ENCODE data around the gene LAMP2.
A peak's percentile ranks its signal among the peaks of the same experiment; 100 is the strongest.

LAMP2 gene

DNA sequence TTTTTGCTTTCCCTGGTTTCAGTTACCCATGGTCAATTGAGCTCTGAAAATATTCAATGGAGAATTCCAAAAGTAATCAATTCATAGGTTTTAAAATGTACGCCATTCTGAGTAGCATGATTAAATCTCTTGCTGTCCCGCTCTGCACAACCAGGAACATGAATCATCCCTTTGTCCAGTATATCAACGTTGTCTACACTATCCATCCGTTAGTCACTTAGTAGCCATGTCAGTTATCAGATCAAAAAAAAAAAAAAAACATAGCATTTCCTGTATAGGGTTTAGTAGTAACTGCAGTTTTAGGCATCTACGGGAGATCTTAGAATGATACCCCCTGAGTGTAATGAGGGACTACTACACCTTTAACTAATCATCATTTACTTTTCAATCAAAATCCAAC, 15.1 kb downstream of the LAMP2 start:
- DNase-seq = no peak

DNA sequence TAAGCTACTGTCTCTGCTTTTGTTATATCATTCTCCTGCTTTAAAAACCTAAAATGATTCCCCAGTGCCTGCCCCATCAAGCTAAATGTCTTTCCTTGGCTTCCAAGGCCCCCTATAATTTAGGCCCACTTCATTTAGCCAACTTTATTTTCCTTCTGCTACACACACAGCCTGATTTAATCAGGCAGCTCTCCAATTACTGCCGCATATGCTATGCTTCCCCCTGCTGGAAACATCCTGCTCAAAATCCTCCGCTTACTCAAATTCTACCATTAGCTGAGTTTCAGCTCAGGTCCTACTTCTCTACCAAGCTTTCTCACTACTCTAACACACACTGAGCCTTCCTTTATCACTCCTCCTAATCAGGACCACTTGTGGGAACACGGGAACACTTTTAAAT, 17.0 kb downstream of the LAMP2 start:
- no peak for DNase-seq

DNA sequence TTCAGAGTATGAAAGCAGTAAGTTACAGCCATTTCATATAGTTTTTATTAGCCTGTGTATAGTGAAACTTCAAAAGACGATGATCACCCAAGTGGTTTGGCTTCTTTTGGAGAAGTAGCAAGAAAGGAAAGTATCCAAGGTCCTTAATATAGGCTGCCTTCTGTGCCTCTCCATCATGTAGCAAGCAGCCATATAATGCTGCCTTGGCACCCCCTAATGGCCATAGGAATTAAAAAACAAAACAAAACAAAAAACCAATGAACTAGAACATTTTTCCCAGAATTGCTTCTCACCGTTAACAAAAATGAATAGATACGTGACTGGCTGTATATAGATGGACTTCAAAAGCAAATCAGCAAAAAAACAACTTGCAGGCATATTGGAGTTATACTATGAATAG, 18.9 kb downstream of the LAMP2 start:
- DNase-seq = no peak

DNA sequence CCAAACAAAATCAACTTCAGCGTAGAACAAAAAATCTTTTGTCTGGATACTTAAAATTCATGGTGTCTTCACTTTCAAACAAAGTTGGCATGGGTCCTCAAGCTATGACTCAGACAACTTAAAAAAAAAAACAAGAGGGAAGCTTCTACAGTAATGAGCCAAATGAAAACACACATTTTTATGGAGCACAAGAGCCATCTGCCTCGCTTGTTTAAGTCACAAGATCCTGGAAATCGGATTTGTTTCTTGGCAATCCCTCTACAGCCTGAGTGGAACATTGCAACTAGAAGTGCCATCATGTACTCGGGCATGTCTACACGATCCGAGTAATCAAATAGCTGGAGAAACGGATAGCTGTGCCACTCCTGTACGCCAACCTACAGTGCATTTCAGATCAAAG, 22.6 kb downstream of the LAMP2 start:
- no peak for DNase-seq

GRCh38 chrX:120439921-120440320, 29.2 kb downstream of the LAMP2 start:
- DNase-seq = no peak

DNA sequence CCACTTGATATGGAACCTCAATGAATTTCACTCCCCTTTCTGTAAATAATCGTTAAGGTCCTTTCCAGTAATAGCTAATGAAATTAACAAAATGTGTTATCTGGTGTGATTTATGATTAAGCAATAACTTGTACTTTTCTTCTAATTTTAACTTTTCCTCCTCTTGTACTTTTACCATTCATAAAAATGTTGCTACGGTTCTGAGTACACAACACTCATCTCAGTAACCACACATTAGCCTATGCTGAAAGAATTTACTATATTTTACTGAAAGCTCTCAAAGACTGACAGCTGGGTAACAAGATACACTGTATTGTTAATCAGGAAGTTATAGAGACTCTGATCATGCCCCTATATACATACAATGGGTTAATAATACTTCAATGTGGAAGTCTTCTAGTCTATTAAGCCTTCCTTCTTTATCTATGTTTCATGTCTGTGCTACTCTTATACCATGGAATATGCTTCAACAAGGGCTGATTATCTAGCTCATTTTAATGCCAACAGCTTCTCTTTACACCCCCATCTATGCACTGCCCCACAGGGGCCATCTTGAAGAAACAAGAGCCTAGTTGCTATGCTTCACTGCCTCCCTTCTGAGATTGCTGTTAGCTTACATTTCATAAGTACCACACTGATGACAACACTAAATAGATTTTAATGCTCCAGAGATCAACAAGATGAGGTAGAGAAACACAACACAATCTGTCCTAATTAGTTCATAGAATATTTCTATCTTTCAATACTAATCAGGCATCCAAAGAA, 39.1 kb downstream of the LAMP2 start:
- peak; percentile 2 for DNase-seq

DNA sequence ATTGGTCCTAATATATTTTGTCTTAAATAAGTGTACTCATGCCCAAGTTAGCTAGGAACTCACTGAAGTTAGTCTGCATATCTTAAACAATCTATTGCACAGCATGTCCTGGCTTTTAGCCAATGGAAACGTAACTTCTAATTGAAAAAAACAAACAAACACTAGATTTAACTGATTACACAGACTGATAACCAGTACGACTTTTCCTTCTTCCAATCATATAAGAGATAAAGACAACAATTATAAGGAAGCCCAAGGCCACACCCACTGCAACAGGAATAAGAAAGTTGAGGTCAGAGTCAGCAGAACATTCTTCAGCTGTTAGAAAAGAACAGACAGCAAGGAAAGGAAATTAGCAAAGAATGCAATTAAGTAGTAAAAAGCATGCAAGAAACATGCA, 40.8 kb downstream of the LAMP2 start:
- no peak for DNase-seq

DNA sequence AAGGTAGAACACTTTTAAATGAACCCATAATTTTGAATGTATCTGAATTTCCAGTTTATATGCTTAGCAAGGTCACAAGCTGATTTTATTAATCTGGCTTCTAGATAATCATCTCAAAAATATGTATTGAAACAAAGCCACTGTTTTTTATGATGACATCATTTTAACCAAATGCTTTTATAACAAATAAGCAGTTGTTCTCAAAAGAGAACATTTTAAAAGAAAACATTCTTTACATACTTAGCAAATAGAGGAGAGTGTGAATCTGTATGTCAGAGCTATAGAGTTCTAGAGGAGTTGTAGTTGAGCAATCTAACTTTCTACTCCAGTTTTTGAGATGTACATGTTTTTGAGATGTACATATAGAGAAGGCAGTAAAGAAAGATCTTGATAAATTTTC, 42.5 kb downstream of the LAMP2 start:
- DNase-seq = no peak

GRCh38 chrX:120419463-120419862, 49.6 kb downstream of the LAMP2 start:
- DNase-seq = no peak

DNA sequence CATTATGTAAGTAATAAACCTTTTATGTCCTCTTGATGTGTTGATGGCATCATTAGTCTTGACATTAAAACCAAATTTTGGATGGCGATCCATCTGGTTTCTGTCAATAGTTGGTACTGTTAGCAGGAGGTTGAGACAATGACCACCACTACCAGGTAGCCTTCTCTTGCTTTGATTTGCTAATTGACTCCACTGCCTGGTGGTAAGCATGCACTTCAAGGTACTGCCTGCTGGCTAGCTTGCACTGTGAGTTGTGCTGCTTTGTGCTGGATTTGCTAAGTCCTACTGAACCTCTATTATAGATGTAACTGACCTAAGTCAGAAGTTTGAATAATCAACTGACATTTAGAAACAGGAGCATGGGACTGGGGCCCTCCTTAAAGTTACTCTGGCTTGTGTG, 60.9 kb downstream of the LAMP2 start:
- no peak for DNase-seq

GRCh38 chrX:120406638-120407037, 62.5 kb downstream of the LAMP2 start:
- DNase-seq = no peak

GRCh38 chrX:120402369-120402768, 66.7 kb downstream of the LAMP2 start:
- DNase-seq = no peak

- no peak for DNase-seq
These were observed 67.8 kb downstream of the LAMP2 start for GRCh38 chrX:120401301-120401700.

- DNase-seq = no peak
These were observed 88.4 kb downstream of the LAMP2 start for GRCh38 chrX:120380699-120381098.

DNA sequence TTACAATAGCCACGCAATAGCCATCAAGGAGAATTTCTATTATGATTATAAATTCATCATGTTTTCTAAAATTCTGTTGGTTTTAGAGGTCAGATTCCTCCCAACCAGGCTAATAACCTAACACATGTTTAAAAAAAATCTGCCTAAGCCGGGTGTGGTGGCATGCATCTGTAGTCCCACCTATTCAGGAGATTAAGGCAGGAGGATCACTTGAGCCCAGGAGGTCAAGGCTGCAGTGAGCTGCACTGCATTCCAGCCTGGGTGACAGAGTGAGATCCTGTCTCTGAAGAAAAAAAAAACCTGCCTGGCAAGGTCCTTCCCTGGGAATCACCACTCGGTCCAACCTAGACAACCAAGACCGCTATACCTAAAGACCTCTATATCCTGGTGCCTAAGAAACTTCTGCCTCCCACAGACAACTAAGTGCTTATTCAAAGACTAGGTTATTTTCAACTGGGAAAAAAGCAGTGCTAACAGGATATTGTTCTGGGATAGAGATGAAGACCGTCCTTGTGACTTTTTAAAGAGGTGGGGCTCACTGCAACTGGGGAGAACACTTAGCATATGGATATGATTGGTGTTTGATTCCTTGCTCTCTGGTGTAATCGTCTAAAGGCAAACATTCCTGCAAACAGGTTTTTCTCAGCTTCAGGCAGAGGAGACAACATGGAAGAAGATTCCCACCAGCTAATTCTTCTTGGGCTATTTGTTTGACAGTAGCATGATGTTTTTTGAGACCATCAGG, 89.0 kb downstream of the LAMP2 start:
- no peak for DNase-seq

- DNase-seq = no peak
These were observed 90.5 kb downstream of the LAMP2 start for GRCh38 chrX:120378570-120378969.
